HepG2 (cell line): ENCODE results near the gene DNAJB6.

ENCODE experiments used
- KLF6 ChIP-seq: IDR thresholded peaks from 2 replicates; pipeline ENCODE4 v1.8.0; 2016; ENCODE audit warnings: missing biosample characterization, missing genetic modification reagents
- MAX ChIP-seq: IDR thresholded peaks from 2 replicates; pipeline ENCODE4 v1.6.1; 2012; ENCODE audit warnings: inconsistent platforms
- SP1 ChIP-seq, 2 experiments: fragments of 450-650 bp in 1 of 2; sonication (generic) in 1 of 2; formaldehyde crosslinking in 1 of 2; IDR thresholded peaks; 2 replicates each; pipeline versions ENCODE4 v1.4.0 to v1.6.1; 2016 to 2020; ENCODE audit warnings: missing genetic modification reagents in 1 of 2
- SUZ12 ChIP-seq: fragments of 150-350 bp; IDR thresholded peaks from 2 replicates; pipeline ENCODE4 v1.6.1; 2014; ENCODE audit warnings: low read depth, low read length
- TAF1 ChIP-seq: sonication (generic); formaldehyde crosslinking; IDR thresholded peaks from 2 replicates; pipeline ENCODE4 v1.4.0; 2020; ENCODE audit warnings: missing genetic modification reagents
- ZC3H4 ChIP-seq: sonication (generic); formaldehyde crosslinking; IDR thresholded peaks from 2 replicates; pipeline ENCODE4 v1.4.0; 2020; ENCODE audit warnings: missing genetic modification reagents, borderline replicate concordance
- ZNF501 ChIP-seq: sonication (generic); formaldehyde crosslinking; IDR thresholded peaks from 2 replicates; pipeline ENCODE4 v1.5.1; 2020; ENCODE audit warnings: mild to moderate bottlenecking, moderate library complexity, missing genetic modification reagents
- ZNF580 ChIP-seq: IDR thresholded peaks from 2 replicates; pipeline ENCODE4 v1.6.1; 2016; ENCODE audit warnings: low read depth, borderline replicate concordance
- ZNF629 ChIP-seq: sonication (generic); formaldehyde crosslinking; conservative IDR thresholded peaks from 2 replicates; pipeline ENCODE4 v1.5.0; 2020; ENCODE audit warnings: missing genetic modification reagents

- TF ChIP-seq ZNF501 (CRISPR knock-in tag) (no peak), SP1 (IDR thresholded peaks at IDR 0.05) (no peak), SP1 (CRISPR knock-in tag; IDR thresholded peaks at IDR 0.05) (no peak), SUZ12 (no peak), ZNF580 (CRISPR knock-in tag) (no peak), MAX (no peak), TAF1 (CRISPR knock-in tag) (no peak), ZNF629 (CRISPR knock-in tag) (no peak), KLF6 (CRISPR knock-in tag) (no peak), ZC3H4 (CRISPR knock-in tag) (no peak)
These were observed 71.7 kb downstream of the DNAJB6 start for GRCh38 chr7:157408258-157409101.
